HG03378 (cell line): ENCODE results near the gene GPN1.
A peak's percentile ranks its signal among the peaks of the same experiment; 100 is the strongest.
"Not testable (repeated sequence)": the region's sequence is repeated elsewhere in the genome, so short reads cannot be mapped to it uniquely, and the experiment has no call there.

Experiments used
- ATAC-seq: cut with Tn5 transposase; IDR thresholded peaks from one replicate; pipeline ENCODE4 v1.9.1; 2021; ENCODE audit warnings: mild to moderate bottlenecking, moderate library complexity; ENCODE audit not compliant: unreplicated experiment

Gene GPN1

DNA sequence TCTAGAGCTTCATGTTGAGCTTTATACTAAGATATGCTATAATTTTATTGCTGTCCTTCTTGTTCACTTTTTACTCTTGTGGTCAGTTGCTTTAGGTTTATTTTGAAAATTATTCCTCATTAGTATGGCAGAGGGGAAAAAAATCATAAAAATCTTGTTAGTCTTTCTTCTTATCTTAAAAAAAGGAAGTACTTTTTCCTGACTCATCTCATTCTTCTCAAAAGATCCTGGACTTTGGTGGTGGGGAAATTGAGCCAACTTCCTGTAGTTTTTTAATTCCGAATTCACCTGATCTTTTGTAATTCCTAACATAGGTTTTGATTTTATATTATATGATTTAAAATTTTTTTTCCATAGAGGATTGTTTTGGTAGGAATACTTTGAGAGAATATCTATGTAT lies 38.6 kb downstream of the GPN1 start:
- no peak for ATAC-seq

DNA sequence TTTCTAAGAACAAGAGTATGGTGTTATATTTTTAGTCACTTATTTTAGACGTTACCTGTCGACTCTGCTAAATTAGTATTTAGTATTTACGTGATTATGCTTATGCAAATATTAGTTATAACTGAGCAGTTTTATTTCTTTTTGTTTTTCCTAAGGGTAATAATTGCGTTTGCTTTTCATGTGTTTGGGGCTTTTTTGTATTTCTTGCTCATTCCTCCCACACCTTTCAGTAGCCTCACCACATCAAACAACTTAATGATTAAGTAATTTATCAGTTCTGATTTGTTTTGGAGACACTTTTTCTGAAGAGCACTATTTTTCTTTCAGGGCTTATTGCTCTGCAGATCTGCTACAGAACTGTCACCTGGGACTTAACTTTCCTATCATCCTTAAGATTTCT lies 42.4 kb downstream of the GPN1 start:
- ATAC-seq: no peak

DNA sequence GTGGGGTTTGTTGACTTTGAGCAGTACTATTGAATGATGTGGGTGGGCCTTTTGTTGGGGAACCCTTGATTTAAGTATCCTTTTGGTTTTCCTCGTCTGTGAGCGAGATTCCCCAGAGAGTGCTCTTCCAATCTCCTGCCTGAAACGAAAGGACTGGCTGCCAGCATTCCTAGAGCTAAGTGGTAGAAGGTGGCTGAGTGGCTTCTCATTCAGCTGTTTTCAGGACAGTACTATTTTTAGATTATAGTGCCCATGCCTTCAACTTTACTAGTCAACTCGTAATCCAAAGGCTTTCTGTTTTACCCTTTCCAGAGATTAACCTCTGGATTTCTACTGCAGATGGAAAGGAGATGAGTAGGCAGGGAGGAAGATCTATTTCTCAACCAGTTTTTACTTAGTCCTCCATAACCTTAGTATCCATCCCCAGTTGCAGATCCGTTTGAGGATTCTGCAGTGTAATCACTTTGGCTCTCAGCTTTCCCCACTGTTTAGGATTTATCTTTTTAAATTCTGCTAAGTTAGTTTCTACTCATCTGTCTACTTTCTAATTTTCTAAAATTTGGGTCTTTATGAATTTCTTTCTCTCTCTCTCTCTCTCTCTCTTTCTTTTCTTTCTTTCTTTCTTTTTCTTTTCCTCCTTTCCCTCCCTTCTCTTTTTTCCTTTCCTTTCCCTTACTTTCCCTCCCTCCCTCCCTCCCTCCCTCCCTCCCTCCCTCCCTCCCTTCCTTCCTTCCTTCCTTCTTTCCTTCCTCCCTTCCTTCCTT lies 44.1 kb downstream of the GPN1 start:
- no peak for ATAC-seq

DNA sequence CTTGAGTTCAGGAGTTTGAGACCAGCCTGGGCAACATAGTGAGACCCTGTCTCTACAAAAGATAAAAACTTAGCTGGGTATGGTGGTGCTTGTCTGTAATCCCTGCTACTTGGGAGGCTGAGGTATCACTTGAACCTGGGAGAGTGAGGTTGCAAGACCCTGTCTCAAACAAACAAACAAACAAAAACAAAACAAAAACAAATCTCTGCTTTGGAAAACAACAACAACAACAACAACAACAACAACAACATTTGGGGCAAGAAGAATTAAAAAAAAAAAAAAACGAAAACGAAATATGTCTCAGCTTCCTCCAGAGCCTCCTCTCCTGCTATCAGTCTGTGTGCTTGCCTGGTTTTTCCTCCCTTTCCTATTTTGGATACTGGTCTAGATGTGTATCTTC lies 51.7 kb downstream of the GPN1 start:
- no peak for ATAC-seq

GRCh38 chr2:27681841-27682240 lies 53.0 kb downstream of the GPN1 start:
- no peak for ATAC-seq

GRCh38 chr2:27682334-27682771 lies 53.5 kb downstream of the GPN1 start:
- ATAC-seq: not testable (repeated sequence)

GRCh38 chr2:27683390-27684071 lies 54.7 kb downstream of the GPN1 start:
- peak; percentile 75 for ATAC-seq

DNA sequence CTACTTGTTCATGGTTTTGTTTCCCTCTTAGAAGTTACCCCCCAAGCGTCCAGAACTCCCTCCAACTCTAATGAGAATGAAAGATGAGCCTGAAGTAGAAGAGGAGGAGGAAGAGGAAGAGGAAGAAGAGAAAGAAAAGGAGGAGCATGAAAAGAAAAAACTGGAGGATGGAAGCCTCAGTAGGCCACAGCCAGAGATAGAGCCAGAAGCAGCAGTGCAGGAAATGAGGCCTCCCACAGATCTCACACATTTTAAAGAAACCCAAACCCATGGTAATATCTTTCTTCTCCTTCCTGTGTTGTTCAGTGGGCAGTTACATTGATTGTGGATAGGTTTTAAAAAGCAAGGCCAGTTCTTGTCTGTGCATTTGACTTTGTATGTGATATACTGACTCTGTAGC lies 56.2 kb downstream of the GPN1 start:
- not testable (repeated sequence) for ATAC-seq

- no peak for ATAC-seq
Observed at GRCh38 chr2:27685577-27685976, 56.7 kb downstream of the GPN1 start.

DNA sequence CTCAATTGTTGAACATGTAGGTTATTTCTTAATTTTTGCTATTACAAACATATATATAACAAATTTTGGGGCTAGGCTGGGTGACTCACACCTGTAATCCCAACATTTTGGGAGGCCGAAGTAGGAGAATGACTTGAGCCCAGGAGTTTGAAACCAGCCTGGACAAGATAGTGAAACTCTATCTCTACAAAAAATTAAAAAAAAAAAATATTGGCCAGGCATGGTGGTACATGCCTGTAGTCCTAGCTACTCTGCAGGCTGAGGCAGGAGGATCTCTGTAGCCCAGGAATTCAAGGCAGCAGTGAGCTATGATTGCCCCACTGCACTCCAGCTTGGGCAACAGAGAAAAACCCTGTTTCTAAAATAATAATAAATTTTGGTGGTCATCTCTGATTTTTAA lies 58.4 kb downstream of the GPN1 start:
- ATAC-seq: no peak

DNA sequence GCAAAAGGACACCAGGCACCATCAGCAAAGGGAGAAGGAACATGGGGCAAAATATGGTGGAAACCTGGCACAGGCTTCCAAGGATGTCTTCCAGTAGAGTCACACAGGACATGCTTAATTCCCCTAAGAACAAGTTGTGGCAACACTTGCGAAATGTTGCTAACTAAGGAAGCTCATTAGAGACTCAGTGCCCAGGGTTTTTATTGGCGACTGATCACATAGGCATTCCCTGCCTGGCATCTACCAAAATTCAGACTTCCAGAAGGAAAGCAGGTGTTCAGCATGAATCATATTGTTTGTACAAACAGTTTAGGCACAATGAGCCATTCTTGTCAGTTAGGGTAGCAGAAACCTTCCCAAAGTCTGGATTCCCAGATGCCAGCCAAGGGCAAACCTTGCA lies 60.6 kb downstream of the GPN1 start:
- ATAC-seq: no peak

DNA sequence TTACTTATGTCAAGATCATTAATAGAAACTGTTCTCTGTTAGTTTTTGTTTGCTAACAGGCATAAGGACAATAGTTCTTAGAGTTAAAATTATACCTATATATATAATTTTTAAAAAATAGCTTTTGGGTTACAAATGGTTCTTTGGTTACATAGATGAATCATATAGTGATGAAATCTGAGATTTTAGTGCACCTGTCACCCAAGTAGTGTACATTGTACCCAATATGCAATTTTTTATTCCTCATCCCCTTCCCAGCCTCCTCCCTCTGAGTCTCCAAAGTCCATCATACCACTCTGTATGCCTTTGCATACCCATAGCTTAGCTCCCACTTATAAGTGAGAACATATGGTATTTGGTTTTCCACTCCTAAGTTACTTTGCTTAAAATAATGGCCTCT lies 61.2 kb downstream of the GPN1 start:
- ATAC-seq: no peak

DNA sequence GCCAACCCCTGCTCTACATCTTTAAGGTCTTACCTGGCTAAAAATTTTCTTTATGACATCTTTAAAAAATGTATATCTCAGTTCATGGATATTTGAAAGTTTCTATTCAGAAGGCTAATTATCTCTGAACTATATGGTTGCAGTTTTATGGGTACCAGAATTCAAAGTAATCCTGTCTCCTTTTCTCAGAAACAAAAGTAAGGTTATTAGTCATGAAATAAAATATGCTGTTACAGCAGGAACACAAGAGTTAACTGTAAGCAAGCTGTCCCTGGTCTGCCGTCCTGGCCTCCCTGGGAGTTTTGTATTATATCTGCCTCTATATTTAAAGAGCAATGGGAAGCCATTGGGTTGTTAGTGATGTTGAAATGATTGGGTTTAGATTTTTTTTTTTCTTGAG lies 68.8 kb downstream of the GPN1 start:
- no peak for ATAC-seq
